Ureter (tissue), 1 donor: ENCODE measurements around the gene TMIE. TPM values are rescaled to one million over a fixed set of nuclear protein-coding genes. Genes with fewer than 3 reads are reported as not detected.
A peak's percentile ranks its signal among the peaks of the same experiment; 100 is the strongest.
"Not testable (repeated sequence)": the region's sequence is repeated elsewhere in the genome, so short reads cannot be mapped to it uniquely, and the experiment has no call there.

Experiments used
- DNase-seq: peaks from one replicate; pipeline ENCODE4 v3.0.0-alpha.2; 2020; ENCODE audit warnings: low spot score
- total RNA-seq: library from RNA; stranded (reverse); gene quantifications from one replicate; pipeline ENCODE4 v1.2.4, GENCODE V29; 2023
- donor health status: DM: yes; HTN: yes; CAD: no.

Gene TMIE
- total RNA-seq, 1 donor from 2014 or later, result 1.0 TPM

GRCh38 chr3:46685446-46685845 lies 15.7 kb upstream of the TMIE start:
- no peak for DNase-seq

- DNase-seq, result peak; percentile 72
These were observed 10.4 kb upstream of the TMIE start for GRCh38 chr3:46690798-46691197.

GRCh38 chr3:46692566-46692990 lies 8.6 kb upstream of the TMIE start:
- peak; percentile 88 for DNase-seq

GRCh38 chr3:46693038-46693891 lies 7.9 kb upstream of the TMIE start, which contains the start of gene ALS2CL:
TSS of gene ALS2CL (minus strand) at chr3:46693679. CDS start at chr3:46689440, 4,239 bp downstream.
- peak; percentile 65 for DNase-seq

- DNase-seq, result no peak
These were observed 7.3 kb upstream of the TMIE start for GRCh38 chr3:46693892-46694226.

GRCh38 chr3:46694520-46694919 lies 6.7 kb upstream of the TMIE start:
- no peak for DNase-seq

GRCh38 chr3:46695177-46695961 lies 5.8 kb upstream of the TMIE start:
- DNase-seq, result peak; percentile 62

GRCh38 chr3:46695962-46696894 lies 5.0 kb upstream of the TMIE start:
- no peak for DNase-seq

GRCh38 chr3:46699676-46700523 lies 1.3 kb upstream of the TMIE start:
- no peak for DNase-seq

GRCh38 chr3:46700772-46701171 lies 420 bp upstream of the TMIE start:
- DNase-seq, result no peak

GRCh38 chr3:46702246-46703012 lies 1.2 kb downstream of the TMIE start:
- no peak for DNase-seq

- DNase-seq, result no peak
These were observed 1.9 kb downstream of the TMIE start for GRCh38 chr3:46703013-46703520.

GRCh38 chr3:46704346-46704745 lies 3.2 kb downstream of the TMIE start:
- DNase-seq, result not testable (repeated sequence)

GRCh38 chr3:46705022-46705530 lies 3.9 kb downstream of the TMIE start:
- DNase-seq, result peak; percentile 80

GRCh38 chr3:46705751-46706552 lies 4.8 kb downstream of the TMIE start:
- DNase-seq, result no peak

- DNase-seq, result peak; percentile 39
These were observed 5.8 kb downstream of the TMIE start for GRCh38 chr3:46706771-46707582.

- DNase-seq, result peak; percentile 35
These were observed 6.4 kb downstream of the TMIE start for GRCh38 chr3:46707601-46708011.
